ENCODE results near the gene GLT6D1. TPM values are rescaled to one million over a fixed set of nuclear protein-coding genes. Genes with fewer than 3 reads are reported as not detected.

Gene GLT6D1
- total RNA-seq, 2 experiments from 2014 or later = not detected

- ChIA-PET CTCF (interaction anchor here (0.9 kb wide), 1 partner anchor 11 kb away, joined by 4 read pairs; no protein-coding TSS in a partner anchor), POLR2A (no interaction called here)
- no peaks in the 10 kb centered on the region for H3K4me1 Mint-ChIP-seq (ENCODE audit: low read depth)
- H3K27me3 Mint-ChIP-seq = no peaks in the 10 kb centered on the region
- intact Hi-C loops (cut with micrococcal nuclease) = no loop called here
- DNase-seq = no peak
- H3K27ac Mint-ChIP-seq = no peak overlapping the region
- H3K4me3 Mint-ChIP-seq = no peak overlapping the region
- no peaks in the 10 kb centered on the region for H3K36me3 Mint-ChIP-seq
- H3K9me3 Mint-ChIP-seq = no peaks in the 10 kb centered on the region
Measured at GRCh38 chr9:135615666-135616618, 23.4 kb downstream of the GLT6D1 start.

- intact Hi-C loops (cut with micrococcal nuclease) = no loop called here
- POLR2A ChIA-PET = no interaction called here
- DNase-seq = no peak
- Mint-ChIP-seq H3K4me1 (ENCODE audit: low read depth) (no peaks in the 10 kb centered on the region), H3K27ac (no peak overlapping the region), H3K27me3 (no peaks in the 10 kb centered on the region), H3K9me3 (no peaks in the 10 kb centered on the region), H3K4me3 (no peak overlapping the region), H3K36me3 (no peaks in the 10 kb centered on the region)
- CTCF ChIA-PET = interaction anchor here (0.9 kb wide), 1 partner anchor 10 kb away, joined by 4 read pairs; no protein-coding TSS in a partner anchor
Measured at GRCh38 chr9:135614821-135615665, 24.3 kb downstream of the GLT6D1 start.

- ChIA-PET CTCF (no interaction called here), POLR2A (no interaction called here)
- H3K27me3 Mint-ChIP-seq = no peaks in the 10 kb centered on the region
- no peak overlapping the region for H3K4me3 Mint-ChIP-seq
- no peaks in the 10 kb centered on the region for H3K9me3 Mint-ChIP-seq
- H3K4me1 Mint-ChIP-seq (ENCODE audit: low read depth) = no peaks in the 10 kb centered on the region
- intact Hi-C loops (cut with micrococcal nuclease) = no loop called here
- DNase-seq = no peak
- H3K27ac Mint-ChIP-seq = no peak overlapping the region
- no peaks in the 10 kb centered on the region for H3K36me3 Mint-ChIP-seq
Measured at GRCh38 chr9:135613946-135614805, 25.2 kb downstream of the GLT6D1 start.

- Mint-ChIP-seq H3K36me3 (no peaks in the 10 kb centered on the region), H3K27me3 (no peaks in the 10 kb centered on the region), H3K4me1 (ENCODE audit: low read depth) (no peaks in the 10 kb centered on the region), H3K9me3 (no peaks in the 10 kb centered on the region), H3K4me3 (no peak overlapping the region), H3K27ac (no peak overlapping the region)
- DNase-seq = no peak
- POLR2A ChIA-PET = no interaction called here
- intact Hi-C loops (cut with micrococcal nuclease) = no loop called here
- CTCF ChIA-PET = no interaction called here
Measured at GRCh38 chr9:135612981-135613910, 26.1 kb downstream of the GLT6D1 start.

GRCh38 chr9:135612437-135612836, 26.9 kb downstream of the GLT6D1 start:
- intact Hi-C loops (cut with micrococcal nuclease) = no loop called here
- Mint-ChIP-seq H3K4me3 (no peak overlapping the region), H3K36me3 (no peaks in the 10 kb centered on the region), H3K9me3 (no peaks in the 10 kb centered on the region), H3K27ac (no peak overlapping the region), H3K4me1 (ENCODE audit: low read depth) (no peaks in the 10 kb centered on the region), H3K27me3 (no peaks in the 10 kb centered on the region)
- ChIA-PET POLR2A (no interaction called here), CTCF (no interaction called here)
- no peak for DNase-seq

- Mint-ChIP-seq H3K4me1 (ENCODE audit: low read depth) (no peaks in the 10 kb centered on the region), H3K9me3 (no peaks in the 10 kb centered on the region), H3K4me3 (no peak overlapping the region), H3K27ac (no peak overlapping the region), H3K36me3 (no peaks in the 10 kb centered on the region), H3K27me3 (no peaks in the 10 kb centered on the region)
- ChIA-PET CTCF (no interaction called here), POLR2A (no interaction called here)
- intact Hi-C loops (cut with micrococcal nuclease) = no loop called here
- no peak for DNase-seq
Measured at GRCh38 chr9:135611875-135612209, 27.5 kb downstream of the GLT6D1 start.

- no peak overlapping the region for H3K27ac Mint-ChIP-seq
- no peak overlapping the region for H3K4me3 Mint-ChIP-seq
- no peaks in the 10 kb centered on the region for H3K4me1 Mint-ChIP-seq (ENCODE audit: low read depth)
- no peaks in the 10 kb centered on the region for H3K36me3 Mint-ChIP-seq
- no peaks in the 10 kb centered on the region for H3K9me3 Mint-ChIP-seq
- no peaks in the 10 kb centered on the region for H3K27me3 Mint-ChIP-seq
- ChIA-PET CTCF (no interaction called here), POLR2A (no interaction called here)
- intact Hi-C loops (cut with micrococcal nuclease) = no loop called here
- no peak for DNase-seq
Measured at GRCh38 chr9:135611142-135611874, 28.0 kb downstream of the GLT6D1 start.

- Mint-ChIP-seq H3K4me3 (no peak overlapping the region), H3K9me3 (no peaks in the 10 kb centered on the region), H3K36me3 (no peaks in the 10 kb centered on the region), H3K27ac (no peak overlapping the region), H3K27me3 (no peaks in the 10 kb centered on the region), H3K4me1 (ENCODE audit: low read depth) (no peaks in the 10 kb centered on the region)
- no peak for DNase-seq
- CTCF ChIA-PET = no interaction called here
- intact Hi-C loops (cut with micrococcal nuclease) = no loop called here
- POLR2A ChIA-PET = no interaction called here
Measured at GRCh38 chr9:135610290-135611141, 28.8 kb downstream of the GLT6D1 start.

GRCh38 chr9:135609366-135609955, 29.9 kb downstream of the GLT6D1 start:
- H3K4me3 Mint-ChIP-seq = no peak overlapping the region
- H3K4me1 Mint-ChIP-seq (ENCODE audit: low read depth) = no peaks in the 10 kb centered on the region
- ChIA-PET POLR2A (no interaction called here), CTCF (no interaction called here)
- intact Hi-C loops (cut with micrococcal nuclease) = loop anchor here (10.0 kb wide), 1 partner anchor 355 kb away; the partner anchor contains the start of gene UBAC1
- no peak overlapping the region for H3K27ac Mint-ChIP-seq
- H3K36me3 Mint-ChIP-seq = no peaks in the 10 kb centered on the region
- H3K27me3 Mint-ChIP-seq = no peaks in the 10 kb centered on the region
- H3K9me3 Mint-ChIP-seq = no peaks in the 10 kb centered on the region
- DNase-seq = peak; percentile 1

GRCh38 chr9:135608999-135609317, 30.4 kb downstream of the GLT6D1 start:
- Mint-ChIP-seq H3K27me3 (no peaks in the 10 kb centered on the region), H3K9me3 (no peaks in the 10 kb centered on the region), H3K36me3 (no peaks in the 10 kb centered on the region), H3K27ac (no peak overlapping the region), H3K4me3 (no peak overlapping the region), H3K4me1 (ENCODE audit: low read depth) (no peaks in the 10 kb centered on the region)
- ChIA-PET CTCF (no interaction called here), POLR2A (no interaction called here)
- DNase-seq = peak; percentile 3
- intact Hi-C loops (cut with micrococcal nuclease) = loop anchor here (10.0 kb wide), 1 partner anchor 356 kb away; the partner anchor contains the start of gene UBAC1

Data from activated CD4-positive, alpha-beta memory T cell treated with anti-CD3 and anti-CD28 coated beads for 36 hours (primary cell).